Kidney epithelial cell (primary cell): ENCODE results near the gene ZAP70. TPM values are rescaled to one million over a fixed set of nuclear protein-coding genes. Genes with fewer than 3 reads are reported as not detected.
"Not testable (repeated sequence)": the region's sequence is repeated elsewhere in the genome, so short reads cannot be mapped to it uniquely, and the experiment has no call there.

Experiments used
- DNase-seq: peaks from one replicate; pipeline ENCODE4 v3.0.0-alpha.2; 2010; ENCODE audit warnings: low read depth
- H3K27me3 ChIP-seq: 2 replicates; pipeline ENCODE4 v1.6.0; 2011; ENCODE audit warnings: low read length; ENCODE audit not compliant: control insufficient read depth, insufficient read depth
- H3K36me3 ChIP-seq: 2 replicates; pipeline ENCODE4 v1.5.1; 2011; ENCODE audit warnings: low read length; ENCODE audit not compliant: control insufficient read depth, insufficient read depth
- H3K4me3 ChIP-seq: 2 replicates; pipeline ENCODE4 v1.5.1; 2011; ENCODE audit warnings: low read depth, mild to moderate bottlenecking, control low read depth, low read length
- CTCF ChIP-seq: IDR thresholded peaks from 2 replicates; pipeline ENCODE4 v1.5.1; 2011; ENCODE audit warnings: mild to moderate bottlenecking, moderate library complexity, low read length, control low read depth, inconsistent platforms; ENCODE audit not compliant: insufficient read depth, poor library complexity, severe bottlenecking
- total RNA-seq: library from RNA; depleted of rRNA; stranded (reverse); fragments of >200 nt; gene quantifications from 2 replicates; pipeline ENCODE4 v1.2.3, GENCODE V29; 2015

ZAP70 gene
- total RNA-seq, 1 donor from 2014 or later: not detected

- Histone ChIP-seq H3K36me3 (no peaks in the 10 kb centered on the region), H3K4me3 (no peak overlapping the region), H3K27me3 (no peaks in the 10 kb centered on the region)
- no peak for TF ChIP-seq CTCF
- no peak for DNase-seq
Observed at GRCh38 chr2:97676620-97677019, 36.8 kb upstream of the ZAP70 start.

- TF ChIP-seq CTCF: no peak
- DNase-seq: no peak
- Histone ChIP-seq H3K36me3 (no peaks in the 10 kb centered on the region), H3K4me3 (no peak overlapping the region), H3K27me3 (no peaks in the 10 kb centered on the region)
Observed at GRCh38 chr2:97677480-97677879, 35.9 kb upstream of the ZAP70 start.

GRCh38 chr2:97678298-97678697, 35.1 kb upstream of the ZAP70 start:
- no peak for DNase-seq

GRCh38 chr2:97687235-97687634, 26.1 kb upstream of the ZAP70 start:
- not testable (repeated sequence) for DNase-seq, H3K36me3 ChIP-seq, H3K27me3 ChIP-seq, H3K4me3 ChIP-seq

More at GRCh38 chr2:97678298-97678697, 35.1 kb upstream of the ZAP70 start:
- H3K4me3 ChIP-seq: no peak overlapping the region
- H3K27me3 ChIP-seq: no peaks in the 10 kb centered on the region
- TF ChIP-seq CTCF: no peak
- no peaks in the 10 kb centered on the region for H3K36me3 ChIP-seq

GRCh38 chr2:97688062-97688827, 25.1 kb upstream of the ZAP70 start:
- Histone ChIP-seq H3K4me3 (no peak overlapping the region), H3K27me3 (no peaks in the 10 kb centered on the region), H3K36me3 (no peaks in the 10 kb centered on the region)
- no peak for TF ChIP-seq CTCF
- DNase-seq: no peak

- no peak for TF ChIP-seq CTCF
- DNase-seq: no peak
- Histone ChIP-seq H3K4me3 (no peak overlapping the region), H3K36me3 (no peaks in the 10 kb centered on the region), H3K27me3 (no peaks in the 10 kb centered on the region)
Observed at GRCh38 chr2:97691166-97691565, 22.2 kb upstream of the ZAP70 start.
